HUES64 (cell line): ENCODE measurements around the gene RRAD.

Experiments used
- H3K27ac ChIP-seq: 2 replicates; pipeline ENCODE4 v1.7.0; 2013; ENCODE audit warnings: low read depth, low read length, inconsistent platforms
- H3K27me3 ChIP-seq: 2 replicates; pipeline ENCODE4 v1.6.1; 2013; ENCODE audit warnings: mild to moderate bottlenecking, low read length; ENCODE audit not compliant: insufficient read depth
- H3K36me3 ChIP-seq: 2 replicates; pipeline ENCODE4 v1.6.1; 2013; ENCODE audit warnings: mild to moderate bottlenecking, low read length; ENCODE audit not compliant: insufficient read depth
- H3K4me1 ChIP-seq: 2 replicates; pipeline ENCODE4 v1.6.1; 2013; ENCODE audit warnings: mild to moderate bottlenecking, low read length, moderate library complexity; ENCODE audit not compliant: insufficient read depth
- H3K4me3 ChIP-seq: 2 replicates; pipeline ENCODE4 v1.5.1; 2013; ENCODE audit warnings: mild to moderate bottlenecking, low read length, moderate library complexity
- H3K9ac ChIP-seq: 2 replicates; pipeline ENCODE4 v1.6.1; 2013; ENCODE audit warnings: mild to moderate bottlenecking, low read depth, low read length
- H3K9me3 ChIP-seq: 2 replicates; pipeline ENCODE4 v1.6.1; 2013; ENCODE audit warnings: low read depth, low read length; ENCODE audit not compliant: insufficient read depth
- WGBS: fragments of 150-250, 120-280 bp; methylation state at CpG from one replicate; pipeline ENCODE4 v1.1.7; 2013; ENCODE audit warnings: missing lambda C conversion rate; 5-methylcytosine and 5-hydroxymethylcytosine counted together

RRAD gene

DNA sequence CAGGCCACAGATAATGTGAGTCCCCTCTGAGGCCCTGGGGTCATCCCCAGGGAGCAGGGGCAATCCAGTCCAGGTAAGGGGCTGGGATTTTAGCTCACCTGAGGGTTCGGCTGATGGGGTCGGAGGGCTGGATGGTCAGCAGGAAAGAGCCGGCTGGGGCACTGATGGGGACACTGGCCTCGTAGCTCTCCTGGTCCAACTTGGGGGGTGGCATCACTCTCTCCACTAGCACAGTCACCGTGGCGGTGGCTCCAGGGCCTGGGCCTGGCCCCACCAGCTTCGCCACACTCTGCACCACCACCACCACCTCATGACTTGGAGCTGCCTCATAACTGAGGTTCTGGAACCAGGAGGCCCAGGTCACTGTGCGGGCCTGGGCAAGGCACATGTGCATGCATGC lies 13.5 kb downstream of the RRAD start:
- Histone ChIP-seq H3K36me3 (no peaks in the 10 kb centered on the region), H3K9ac (no peak overlapping the region), H3K9me3 (no peaks in the 10 kb centered on the region), H3K4me1 (no peaks in the 10 kb centered on the region), H3K4me3 (no peak overlapping the region), H3K27me3 (no peaks in the 10 kb centered on the region; the same call in 1 of the 2 replicates), H3K27ac (no peak overlapping the region)
- WGBS: 91% methylated on average over 8 of the region's 8 CpGs

DNA sequence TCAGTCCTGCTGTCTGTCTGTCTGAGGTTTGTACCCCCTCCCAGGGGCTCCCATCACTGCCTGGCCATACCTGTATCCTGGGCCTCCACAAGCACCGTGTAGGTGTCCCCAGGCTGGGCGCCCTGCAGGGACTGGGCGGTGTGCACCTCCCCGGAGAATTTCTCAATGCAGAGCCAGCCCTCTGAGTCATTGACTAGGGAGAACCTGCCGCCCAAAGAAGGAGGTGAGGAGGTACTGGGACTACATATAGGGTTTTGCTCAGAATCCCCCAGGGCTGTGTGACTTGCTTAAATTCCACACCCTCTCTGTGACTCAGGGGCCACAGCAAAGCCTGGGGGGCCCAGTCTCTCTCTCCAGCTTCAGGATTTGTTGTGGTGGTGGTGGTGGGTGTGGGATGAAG lies 14.2 kb downstream of the RRAD start:
- H3K36me3 ChIP-seq: no peaks in the 10 kb centered on the region
- no peak overlapping the region for H3K27ac ChIP-seq
- no peaks in the 10 kb centered on the region for H3K9me3 ChIP-seq
- no peaks in the 10 kb centered on the region; the same call in 1 of the 2 replicates for H3K27me3 ChIP-seq
- H3K9ac ChIP-seq: no peak overlapping the region
- H3K4me3 ChIP-seq: no peak overlapping the region
- no peaks in the 10 kb centered on the region for H3K4me1 ChIP-seq
- WGBS: 79% methylated on average over 5 of the region's 5 CpGs

DNA sequence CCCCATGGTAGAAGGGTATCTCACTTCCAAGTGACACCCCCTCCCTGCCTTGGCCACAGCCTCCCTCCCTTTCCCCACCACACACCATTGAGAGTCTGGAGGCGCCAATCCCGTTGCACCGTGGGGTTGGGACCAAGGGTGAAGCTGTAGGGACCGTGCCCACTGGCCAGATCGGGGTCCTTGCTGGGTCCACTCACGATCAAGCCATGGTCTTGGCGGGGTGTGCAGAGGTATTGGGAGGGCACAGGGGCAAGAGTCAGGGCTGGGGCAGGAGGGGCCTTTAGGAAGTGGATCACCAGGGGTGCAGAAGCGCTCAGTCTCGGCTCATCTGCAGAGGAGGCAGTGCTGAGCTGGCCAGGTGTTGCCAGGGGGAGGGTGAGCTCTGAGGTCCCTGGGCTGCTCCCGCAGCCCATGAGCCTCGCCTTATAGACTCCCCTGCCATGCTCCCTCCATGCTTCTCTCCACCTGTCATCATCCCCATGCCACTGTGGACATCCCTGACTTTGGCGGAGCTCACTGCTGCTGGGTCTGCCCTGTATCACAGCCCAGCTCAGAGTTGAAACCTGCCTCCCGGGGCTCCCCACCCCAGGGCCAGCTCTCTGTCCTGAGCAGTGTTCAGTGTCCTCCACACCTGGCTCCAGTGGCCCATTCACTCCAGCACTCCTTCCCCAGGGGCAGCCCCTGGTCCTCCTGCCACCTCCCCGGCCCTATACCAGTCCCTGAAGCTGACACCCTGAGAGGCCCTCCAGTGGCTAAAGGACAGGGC lies 15.0 kb downstream of the RRAD start:
- Histone ChIP-seq H3K4me3 (no peak overlapping the region), H3K9ac (no peak overlapping the region)
- WGBS: 86% methylated on average over 14 of the region's 14 CpGs

DNA sequence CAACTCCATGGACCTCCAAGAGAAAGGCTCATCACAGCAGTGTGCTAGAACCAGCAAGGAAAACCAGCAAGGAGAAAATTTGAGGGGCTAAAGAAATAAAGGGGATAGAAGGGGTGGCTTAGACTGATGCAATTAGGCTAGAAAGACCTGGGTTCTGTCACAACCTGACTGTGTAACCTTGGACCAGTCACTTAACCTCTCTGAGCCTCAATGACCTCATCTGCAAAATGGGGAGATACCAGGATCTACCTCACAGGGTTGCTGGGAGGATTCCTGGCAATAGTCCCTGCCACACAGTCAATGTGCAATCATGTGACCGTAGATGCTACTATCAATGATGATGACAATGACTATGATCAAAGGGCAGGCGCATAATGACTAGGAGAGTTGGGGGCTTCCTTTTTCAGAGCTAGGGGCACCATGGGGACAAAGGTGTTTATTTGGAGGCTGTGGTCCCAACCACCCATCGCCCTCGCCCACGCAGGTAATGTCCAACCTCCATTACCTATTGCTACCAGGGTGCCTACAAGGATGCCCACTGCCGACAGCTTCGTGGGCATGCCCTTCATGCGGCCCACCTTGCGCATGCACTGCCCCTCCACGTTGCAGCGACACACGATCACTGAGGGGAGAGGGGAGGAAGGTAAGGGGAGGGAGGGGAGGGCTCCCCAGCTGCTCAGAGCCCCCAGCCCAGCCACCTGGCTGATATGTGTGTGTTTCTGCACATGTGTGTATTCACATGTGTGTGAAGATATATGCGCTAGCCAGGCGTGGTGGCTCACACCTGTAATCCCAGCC lies 16.4 kb downstream of the RRAD start:
- H3K9me3 ChIP-seq: no peaks in the 10 kb centered on the region
- H3K36me3 ChIP-seq: no peaks in the 10 kb centered on the region
- H3K4me3 ChIP-seq: no peak overlapping the region
- no peak overlapping the region for H3K9ac ChIP-seq
- WGBS: 88% methylated on average over 14 of the region's 14 CpGs
- H3K4me1 ChIP-seq: no peaks in the 10 kb centered on the region
- H3K27me3 ChIP-seq: no peaks in the 10 kb centered on the region
- H3K27ac ChIP-seq: no peak overlapping the region

More for the DNA sequence above, 15.0 kb downstream of the RRAD start:
- no peaks in the 10 kb centered on the region for H3K36me3 ChIP-seq
- no peak overlapping the region for H3K27ac ChIP-seq
- H3K9me3 ChIP-seq: no peaks in the 10 kb centered on the region
- no peaks in the 10 kb centered on the region; the same call in 1 of the 2 replicates for H3K27me3 ChIP-seq
- no peaks in the 10 kb centered on the region for H3K4me1 ChIP-seq

DNA sequence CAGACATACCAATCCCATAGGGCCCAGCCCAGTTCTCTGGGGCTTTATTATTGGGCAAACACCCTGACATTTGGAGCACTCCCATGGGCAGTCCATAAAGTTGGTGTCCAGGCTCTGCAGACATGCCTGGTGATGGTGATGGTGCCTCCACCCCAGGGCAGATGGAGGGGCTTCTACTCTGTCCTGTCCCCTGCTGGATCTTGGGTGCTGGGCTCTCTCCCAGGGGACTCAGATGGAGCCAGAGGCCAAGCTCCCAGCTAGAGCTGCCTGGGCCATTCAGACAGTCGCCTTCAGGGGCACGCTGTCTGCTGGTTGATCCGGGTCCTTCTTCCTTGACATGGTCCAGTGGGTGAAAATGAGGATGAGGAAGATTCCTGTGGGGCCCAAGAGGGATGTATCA lies 17.2 kb downstream of the RRAD start:
- Histone ChIP-seq H3K9me3 (no peaks in the 10 kb centered on the region), H3K36me3 (no peaks in the 10 kb centered on the region), H3K27ac (no peak overlapping the region), H3K9ac (no peak overlapping the region), H3K27me3 (no peaks in the 10 kb centered on the region), H3K4me1 (no peaks in the 10 kb centered on the region), H3K4me3 (no peak overlapping the region)
- 83% methylated on average over 3 of the region's 3 CpGs for WGBS

DNA sequence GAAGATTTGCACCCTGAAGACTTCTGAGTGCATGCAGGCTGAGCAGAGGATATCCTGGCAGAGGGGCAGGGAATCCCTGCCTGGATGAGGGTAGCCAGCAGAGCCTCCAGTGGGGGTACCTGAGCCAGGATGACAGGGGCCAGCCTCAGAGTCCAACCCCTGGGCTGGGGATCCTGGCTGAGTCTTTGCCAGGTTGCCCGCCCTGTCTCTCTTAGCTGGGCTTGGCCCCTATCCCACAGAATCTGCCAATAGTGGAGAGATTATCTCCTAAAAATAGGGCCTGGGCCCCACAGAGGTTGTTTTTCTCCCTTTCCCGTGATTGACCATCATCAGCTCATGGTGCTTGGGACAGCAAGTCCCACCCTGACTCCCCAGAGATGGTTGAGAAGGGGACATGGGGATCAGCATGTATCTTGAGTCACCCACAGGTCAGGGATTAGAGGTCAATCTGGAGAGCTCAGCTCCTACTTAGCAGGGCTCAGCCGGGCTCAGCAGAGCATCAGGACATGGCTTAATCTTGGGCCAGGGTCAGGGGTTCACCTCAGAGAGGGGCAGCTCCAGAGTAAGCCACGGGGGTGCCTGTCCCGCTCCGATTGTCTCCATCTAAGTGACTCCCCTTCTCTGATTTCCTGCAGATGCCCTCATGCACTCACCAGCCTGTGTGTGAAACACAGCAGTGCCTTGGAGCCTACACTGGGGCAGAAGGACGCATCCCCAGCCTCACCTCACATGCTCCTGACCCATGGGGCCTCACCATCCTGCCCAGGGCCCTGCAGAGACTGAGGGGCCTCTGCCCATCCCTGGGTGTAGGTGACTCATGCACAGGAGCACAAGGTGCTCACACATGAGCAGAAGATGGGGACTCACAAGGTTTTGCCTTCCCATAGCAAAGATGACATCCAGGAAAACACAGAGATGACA lies 18.2 kb downstream of the RRAD start:
- Histone ChIP-seq H3K4me3 (no peak overlapping the region), H3K9me3 (no peaks in the 10 kb centered on the region), H3K27ac (no peak overlapping the region), H3K9ac (no peak overlapping the region), H3K27me3 (no peaks in the 10 kb centered on the region), H3K36me3 (no peaks in the 10 kb centered on the region), H3K4me1 (no peaks in the 10 kb centered on the region)
- WGBS: 82% methylated on average over 7 of the region's 7 CpGs

DNA sequence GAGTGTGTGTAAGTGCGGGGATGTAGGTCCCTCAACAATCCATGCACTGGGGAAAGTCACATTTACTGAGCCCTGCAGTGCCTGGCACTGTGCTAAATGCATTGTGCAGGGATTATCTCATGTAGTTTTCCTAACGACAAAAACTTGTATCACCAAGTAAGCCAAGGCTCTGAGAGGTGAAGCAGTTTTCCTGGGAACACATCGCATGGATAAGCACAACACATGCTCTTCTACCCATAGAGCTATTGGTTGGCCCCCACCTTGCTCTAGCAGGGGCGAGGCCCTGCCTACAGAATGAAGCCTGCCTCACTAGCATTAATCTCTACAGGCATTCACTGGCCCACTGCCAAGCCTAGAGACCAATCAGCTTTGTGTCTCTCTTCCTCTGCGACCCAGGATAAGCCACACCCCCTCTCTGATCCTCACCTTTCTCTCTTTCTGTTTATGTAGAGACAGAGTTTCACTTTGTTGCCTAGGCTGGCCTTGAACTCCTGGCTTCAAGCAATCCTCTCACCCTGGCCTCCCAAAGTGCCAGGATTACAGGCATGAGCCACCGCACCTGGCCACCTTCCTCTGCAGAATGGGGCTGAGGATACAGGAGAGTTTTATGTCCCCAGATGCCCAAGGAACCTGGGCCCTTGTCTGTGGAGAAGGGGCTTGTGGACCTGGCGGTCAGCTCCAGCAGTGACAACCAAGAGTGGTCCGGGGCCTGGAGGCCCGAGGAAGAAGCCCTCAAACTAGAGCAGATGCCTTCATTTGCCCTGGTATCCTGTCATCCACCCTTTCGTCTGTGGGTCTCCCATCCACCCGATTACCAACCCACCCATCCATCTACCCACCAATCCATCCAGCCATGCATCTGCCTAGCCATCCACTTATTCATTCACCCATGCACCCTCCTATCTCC lies 19.4 kb downstream of the RRAD start:
- no peak overlapping the region for H3K4me3 ChIP-seq
- no peak overlapping the region for H3K9ac ChIP-seq
- H3K27me3 ChIP-seq: no peaks in the 10 kb centered on the region
- no peaks in the 10 kb centered on the region for H3K4me1 ChIP-seq
- H3K9me3 ChIP-seq: no peaks in the 10 kb centered on the region
- no peak overlapping the region for H3K27ac ChIP-seq
- no peaks in the 10 kb centered on the region for H3K36me3 ChIP-seq
- WGBS: 81% methylated on average over 11 of the region's 11 CpGs

DNA sequence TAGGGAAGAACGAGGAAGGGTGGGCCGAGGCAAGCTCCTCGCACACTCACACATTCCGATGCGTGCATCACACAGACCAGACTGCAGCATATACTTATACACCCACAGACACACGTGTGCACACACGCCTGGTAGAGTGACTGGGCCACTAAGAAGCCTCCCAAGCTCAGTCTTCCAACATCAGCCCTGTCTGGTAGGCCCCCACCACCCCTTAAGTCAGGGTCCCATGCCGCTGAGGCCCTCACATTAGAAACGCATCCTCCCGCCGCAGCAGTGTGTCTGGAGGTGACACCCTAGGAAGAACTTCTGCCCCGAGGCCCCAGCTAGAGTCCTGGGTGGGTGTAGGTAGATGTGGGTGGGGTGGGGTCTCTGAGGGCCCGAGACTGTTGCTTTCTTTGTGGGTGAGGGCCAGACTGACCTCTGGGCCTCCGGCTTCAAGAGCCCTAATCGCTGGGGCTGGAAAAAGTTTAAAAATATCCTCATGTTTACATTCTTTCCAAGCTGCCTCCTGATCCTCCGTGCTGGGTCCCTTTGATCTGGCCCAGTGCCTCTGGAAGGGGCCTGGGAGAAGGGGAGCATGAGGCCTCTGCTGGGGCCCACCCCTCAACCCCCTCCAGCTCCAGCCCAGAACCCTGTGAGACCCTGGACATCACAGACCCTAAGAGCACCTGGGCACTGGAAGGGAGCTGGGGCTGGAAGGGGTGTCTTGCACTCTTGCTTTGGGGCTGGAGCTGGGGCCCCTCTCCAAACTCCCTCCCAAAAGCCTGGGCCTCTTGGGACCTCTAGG lies 20.3 kb downstream of the RRAD start:
- Histone ChIP-seq H3K9ac (no peak overlapping the region), H3K4me1 (peaks cover 4% of the 10 kb centered on the region), H3K27ac (no peak overlapping the region), H3K4me3 (no peak overlapping the region), H3K27me3 (no peaks in the 10 kb centered on the region), H3K9me3 (no peaks in the 10 kb centered on the region), H3K36me3 (no peaks in the 10 kb centered on the region)
- WGBS: 91% methylated on average over 16 of the region's 16 CpGs

DNA sequence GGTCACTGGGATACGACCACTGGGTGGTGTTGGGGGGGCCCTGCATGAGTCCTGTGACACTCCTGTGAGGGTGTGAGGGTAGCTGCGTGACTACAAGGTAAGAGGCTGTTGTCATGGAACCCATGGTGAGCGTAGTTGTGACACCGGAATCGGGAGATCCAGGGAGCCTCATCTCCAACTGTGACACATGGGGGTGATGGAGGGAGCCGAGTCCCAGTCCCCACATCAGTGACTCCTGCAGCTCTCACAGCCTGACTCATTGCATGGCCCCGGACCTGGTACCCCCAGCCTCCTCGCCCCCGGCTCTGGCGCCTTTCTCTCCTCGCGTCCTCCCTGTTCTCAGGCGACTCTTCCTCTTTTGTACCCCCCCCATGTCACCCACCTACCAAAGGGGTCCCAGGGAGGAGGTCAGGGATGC lies 20.9 kb downstream of the RRAD start:
- 88% methylated on average over 13 of the region's 13 CpGs for whole genome bisulfite sequencing
- Histone ChIP-seq H3K27me3 (no peaks in the 10 kb centered on the region), H3K27ac (no peak overlapping the region), H3K4me1 (peaks cover 8% of the 10 kb centered on the region), H3K9ac (no peak overlapping the region), H3K9me3 (no peaks in the 10 kb centered on the region), H3K36me3 (no peaks in the 10 kb centered on the region), H3K4me3 (no peak overlapping the region)
